D341Med (cell line): ENCODE data around the gene ADAMTS1.
"Not testable (repeated sequence)": the region's sequence is repeated elsewhere in the genome, so short reads cannot be mapped to it uniquely, and the experiment has no call there.

Source experiments
- DNase-seq: peaks from one replicate; pipeline ENCODE4 v3.0.0; 2012; ENCODE audit warnings: low spot score

The ADAMTS1 gene

GRCh38 chr21:26845066-26845758 is at the start of gene ADAMTS1:
TSS of gene ADAMTS1 (minus strand) at chr21:26845409. CDS start at chr21:26844954, 455 bp downstream.
- DNase-seq, result peak; percentile 61

GRCh38 chr21:26892151-26892550 is 46.9 kb upstream of the ADAMTS1 start:
- no peak for DNase-seq

GRCh38 chr21:26888931-26889330 is 43.7 kb upstream of the ADAMTS1 start:
- DNase-seq, result no peak

GRCh38 chr21:26888256-26888655 is 43.0 kb upstream of the ADAMTS1 start:
- DNase-seq, result no peak

GRCh38 chr21:26887251-26887650 is 42.0 kb upstream of the ADAMTS1 start:
- DNase-seq, result no peak

GRCh38 chr21:26884436-26884835 is 39.2 kb upstream of the ADAMTS1 start:
- DNase-seq, result no peak

- DNase-seq, result no peak
Observed at GRCh38 chr21:26883768-26884167, 38.6 kb upstream of the ADAMTS1 start.

GRCh38 chr21:26881504-26882228 is 36.5 kb upstream of the ADAMTS1 start:
- DNase-seq, result peak; percentile 20

- no peak for DNase-seq
Observed at GRCh38 chr21:26877018-26877417, 31.8 kb upstream of the ADAMTS1 start.

GRCh38 chr21:26874347-26874746 is 29.1 kb upstream of the ADAMTS1 start:
- no peak for DNase-seq

GRCh38 chr21:26865857-26866256 is 20.6 kb upstream of the ADAMTS1 start:
- no peak for DNase-seq

- not testable (repeated sequence) for DNase-seq
Observed at GRCh38 chr21:26856871-26857350, 11.7 kb upstream of the ADAMTS1 start.

- not testable (repeated sequence) for DNase-seq
Observed at GRCh38 chr21:26854695-26855094, 9.5 kb upstream of the ADAMTS1 start.

- no peak for DNase-seq
Observed at GRCh38 chr21:26852423-26852822, 7.2 kb upstream of the ADAMTS1 start.

GRCh38 chr21:26851109-26851944 is 6.1 kb upstream of the ADAMTS1 start:
- DNase-seq, result no peak

GRCh38 chr21:26850116-26850643 is 5.0 kb upstream of the ADAMTS1 start:
- DNase-seq, result no peak

GRCh38 chr21:26849428-26850115 is 4.4 kb upstream of the ADAMTS1 start:
- no peak for DNase-seq

- DNase-seq, result no peak
Observed at GRCh38 chr21:26847921-26848320, 2.7 kb upstream of the ADAMTS1 start.

- DNase-seq, result no peak
Observed at GRCh38 chr21:26847002-26847401, 1.8 kb upstream of the ADAMTS1 start.

GRCh38 chr21:26846036-26846931 is 1.1 kb upstream of the ADAMTS1 start:
- DNase-seq, result peak; percentile 46

GRCh38 chr21:26845759-26846035 is 488 bp upstream of the ADAMTS1 start:
- peak; percentile 38 for DNase-seq
